ENCODE results near the gene TSPAN13. TPM values are rescaled to one million over a fixed set of nuclear protein-coding genes. Genes with fewer than 3 reads are reported as not detected.

Gene TSPAN13
- total RNA-seq (1.0 TPM), polyA plus RNA-seq (under 1 TPM; 0.10 to 0.41 (median 0.22) TPM)

- H3K27ac ChIP-seq (ENCODE audit: insufficient read depth, low read length, poor library complexity, severe bottlenecking), result no peak within 1 kb of the TSS
- H3K27me3 ChIP-seq (ENCODE audit: control insufficient read depth, insufficient read depth, low read length), result peaks cover 22% of the 10 kb centered on the region
- ATAC-seq (ENCODE audit: low read depth in 2 of 2), result peak; percentile 59 to 62
- H3K4me3 ChIP-seq (ENCODE audit: low read depth, low read length), result peak within 1 kb of the TSS; percentile 43
- peak; percentile 12 to 73 (median 30) for DNase-seq
- Mint-ChIP-seq H3K4me3 (peak within 1 kb of the TSS; percentile 73 to 88 (median 81)), H3K9me3 (peaks cover 0 to 1% (median 0%) of the 10 kb centered on the region in 7 donors), H3K27ac (no peak within 1 kb of the TSS), H3K4me1 (peaks cover 4 to 17% (median 11%) of the 10 kb centered on the region in 4 donors), H3K36me3 (no peaks in the 10 kb centered on the region), H3K27me3 (peaks cover 58% of the 10 kb centered on the region)
- H3K36me3 ChIP-seq (ENCODE audit: control insufficient read depth, insufficient read depth, low read length), result no peaks in the 10 kb centered on the region
- peaks cover 8% of the 10 kb centered on the region for H3K4me1 ChIP-seq (ENCODE audit: control insufficient read depth, insufficient read depth, low read length, poor library complexity, severe bottlenecking)
- H3K9me3 ChIP-seq (ENCODE audit: control insufficient read depth in 2 of 2, low read length in 2 of 2), result no peaks in the 10 kb centered on the region
Observed at GRCh38 chr7:16753102-16753931, at the start of gene TSPAN13. TSS of gene TSPAN13 (plus strand) at chr7:16753755. CDS start at chr7:16753968, 213 bp downstream.

DNA sequence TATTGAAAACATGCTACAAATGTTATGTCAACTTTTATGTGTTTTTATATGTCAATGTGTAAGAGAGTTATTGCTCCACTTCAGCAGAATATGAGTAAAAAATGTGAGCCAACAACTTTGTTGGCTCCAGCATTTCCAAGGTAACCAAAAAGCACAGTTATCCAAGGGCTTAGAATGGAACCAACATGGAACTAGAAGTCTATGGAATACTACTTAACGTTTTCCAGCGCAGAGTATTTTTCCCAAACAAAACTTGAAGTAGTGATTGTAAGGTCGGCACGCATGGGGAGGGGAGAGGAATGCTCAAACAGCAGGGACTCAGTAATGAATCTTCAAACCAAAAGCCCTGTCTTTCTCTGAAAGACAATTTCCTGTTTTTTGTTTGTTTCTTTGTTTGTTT, 45.0 kb upstream of the TSPAN13 start:
- Mint-ChIP-seq H3K4me3 (no peak overlapping the region), H3K4me1 (peaks cover 6 to 16% (median 9%) of the 10 kb centered on the region in 4 donors), H3K36me3 (peaks cover 43% of the 10 kb centered on the region), H3K9me3 (peaks cover 0 to 1% (median 0%) of the 10 kb centered on the region in 7 donors), H3K27ac (peak overlapping the region in 1 of 3 donors; percentile 57), H3K27me3 (no peaks in the 10 kb centered on the region)
- H3K4me3 ChIP-seq (ENCODE audit: low read depth, low read length), result no peak overlapping the region
- H3K27ac ChIP-seq (ENCODE audit: insufficient read depth, low read length, poor library complexity, severe bottlenecking), result no peak overlapping the region
- no peaks in the 10 kb centered on the region for H3K27me3 ChIP-seq (ENCODE audit: control insufficient read depth, insufficient read depth, low read length)
- H3K36me3 ChIP-seq (ENCODE audit: control insufficient read depth, insufficient read depth, low read length), result peaks cover 17% of the 10 kb centered on the region
- ATAC-seq (ENCODE audit: low read depth in 2 of 2) (no peak), DNase-seq (no peak)
- peaks cover 2% of the 10 kb centered on the region for H3K4me1 ChIP-seq (ENCODE audit: control insufficient read depth, insufficient read depth, low read length, poor library complexity, severe bottlenecking)
- no peaks in the 10 kb centered on the region for H3K9me3 ChIP-seq (ENCODE audit: control insufficient read depth in 2 of 2, low read length in 2 of 2)

- H3K4me1 Mint-ChIP-seq, result peaks cover 6 to 16% (median 9%) of the 10 kb centered on the region in 4 donors
- H3K36me3 Mint-ChIP-seq, result peaks cover 38% of the 10 kb centered on the region
- H3K36me3 ChIP-seq (ENCODE audit: control insufficient read depth, insufficient read depth, low read length), result peaks cover 14% of the 10 kb centered on the region
- no peaks in the 10 kb centered on the region for H3K9me3 ChIP-seq (ENCODE audit: control insufficient read depth in 2 of 2, low read length in 2 of 2)
- H3K27me3 Mint-ChIP-seq, result no peaks in the 10 kb centered on the region
- H3K27ac ChIP-seq (ENCODE audit: insufficient read depth, low read length, poor library complexity, severe bottlenecking), result no peak overlapping the region
- DNase-seq (no peak), ATAC-seq (ENCODE audit: low read depth in 2 of 2) (no peak)
- no peak overlapping the region for H3K4me3 Mint-ChIP-seq
- H3K4me3 ChIP-seq (ENCODE audit: low read depth, low read length), result no peak overlapping the region
- H3K4me1 ChIP-seq (ENCODE audit: control insufficient read depth, insufficient read depth, low read length, poor library complexity, severe bottlenecking), result peaks cover 2% of the 10 kb centered on the region
- H3K9me3 Mint-ChIP-seq, result no peaks in the 10 kb centered on the region
- H3K27ac Mint-ChIP-seq, result no peak overlapping the region
- no peaks in the 10 kb centered on the region for H3K27me3 ChIP-seq (ENCODE audit: control insufficient read depth, insufficient read depth, low read length)
Observed at GRCh38 chr7:16708980-16709379, 44.6 kb upstream of the TSPAN13 start.

- Histone ChIP-seq H3K4me3 (ENCODE audit: low read depth, low read length) (no peak overlapping the region), H3K4me1 (ENCODE audit: control insufficient read depth, insufficient read depth, low read length, poor library complexity, severe bottlenecking) (peaks cover 2% of the 10 kb centered on the region), H3K36me3 (ENCODE audit: control insufficient read depth, insufficient read depth, low read length) (peaks cover 8% of the 10 kb centered on the region), H3K27ac (ENCODE audit: insufficient read depth, low read length, poor library complexity, severe bottlenecking) (no peak overlapping the region), H3K9me3 (ENCODE audit: control insufficient read depth in 2 of 2, low read length in 2 of 2) (no peaks in the 10 kb centered on the region), H3K27me3 (ENCODE audit: control insufficient read depth, insufficient read depth, low read length) (no peaks in the 10 kb centered on the region)
- Mint-ChIP-seq H3K36me3 (peaks cover 28% of the 10 kb centered on the region), H3K9me3 (no peaks in the 10 kb centered on the region), H3K4me1 (peaks cover 6 to 16% (median 9%) of the 10 kb centered on the region in 4 donors), H3K4me3 (no peak overlapping the region), H3K27ac (no peak overlapping the region), H3K27me3 (no peaks in the 10 kb centered on the region)
- ATAC-seq (ENCODE audit: low read depth in 2 of 2), result no peak
- no peak for DNase-seq
Observed at GRCh38 chr7:16710651-16711050, 42.9 kb upstream of the TSPAN13 start.

- peak overlapping the region in 1 of 3 donors; percentile 71 for H3K27ac Mint-ChIP-seq
- no peaks in the 10 kb centered on the region for H3K36me3 ChIP-seq (ENCODE audit: control insufficient read depth, insufficient read depth, low read length)
- H3K27me3 Mint-ChIP-seq, result no peaks in the 10 kb centered on the region
- peaks cover 19% of the 10 kb centered on the region for H3K36me3 Mint-ChIP-seq
- no peak overlapping the region for H3K27ac ChIP-seq (ENCODE audit: insufficient read depth, low read length, poor library complexity, severe bottlenecking)
- H3K27me3 ChIP-seq (ENCODE audit: control insufficient read depth, insufficient read depth, low read length), result no peaks in the 10 kb centered on the region
- peaks cover 2% of the 10 kb centered on the region for H3K4me1 ChIP-seq (ENCODE audit: control insufficient read depth, insufficient read depth, low read length, poor library complexity, severe bottlenecking)
- H3K9me3 Mint-ChIP-seq, result no peaks in the 10 kb centered on the region
- peaks cover 6 to 16% (median 9%) of the 10 kb centered on the region in 4 donors for H3K4me1 Mint-ChIP-seq
- no peaks in the 10 kb centered on the region for H3K9me3 ChIP-seq (ENCODE audit: control insufficient read depth in 2 of 2, low read length in 2 of 2)
- ATAC-seq (ENCODE audit: low read depth in 2 of 2) (no peak), DNase-seq (peak in 1 of 3 donors; percentile 40)
- H3K4me3 Mint-ChIP-seq, result no peak overlapping the region
- no peak overlapping the region for H3K4me3 ChIP-seq (ENCODE audit: low read depth, low read length)
Observed at GRCh38 chr7:16711730-16712129, 41.8 kb upstream of the TSPAN13 start.

DNA sequence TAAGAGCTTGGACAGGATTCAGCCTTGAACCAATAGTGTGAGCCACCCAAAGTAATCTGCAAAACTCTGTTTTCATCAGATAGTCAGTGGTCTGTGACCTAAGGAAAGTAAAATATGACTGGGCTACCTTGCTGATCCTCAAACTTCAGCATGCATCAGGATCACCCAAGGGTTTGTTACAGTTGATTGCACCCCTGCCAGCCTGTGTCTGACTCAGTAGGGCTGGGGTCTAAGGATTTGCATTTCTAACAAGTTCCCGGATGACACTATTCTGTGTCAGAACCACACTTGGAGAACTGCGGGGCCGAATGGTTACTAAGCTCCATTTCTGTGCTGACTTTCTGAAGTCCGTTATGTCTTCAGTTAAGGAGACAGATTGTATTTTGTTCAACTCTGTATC, 40.6 kb upstream of the TSPAN13 start:
- Mint-ChIP-seq H3K4me1 (peaks cover 6 to 16% (median 9%) of the 10 kb centered on the region in 4 donors), H3K36me3 (peaks cover 15% of the 10 kb centered on the region), H3K4me3 (no peak overlapping the region), H3K27ac (no peak overlapping the region), H3K9me3 (no peaks in the 10 kb centered on the region), H3K27me3 (no peaks in the 10 kb centered on the region)
- Histone ChIP-seq H3K36me3 (ENCODE audit: control insufficient read depth, insufficient read depth, low read length) (no peaks in the 10 kb centered on the region), H3K4me1 (ENCODE audit: control insufficient read depth, insufficient read depth, low read length, poor library complexity, severe bottlenecking) (peaks cover 2% of the 10 kb centered on the region), H3K4me3 (ENCODE audit: low read depth, low read length) (no peak overlapping the region), H3K9me3 (ENCODE audit: control insufficient read depth in 2 of 2, low read length in 2 of 2) (no peaks in the 10 kb centered on the region), H3K27me3 (ENCODE audit: control insufficient read depth, insufficient read depth, low read length) (no peaks in the 10 kb centered on the region), H3K27ac (ENCODE audit: insufficient read depth, low read length, poor library complexity, severe bottlenecking) (no peak overlapping the region)
- no peak for ATAC-seq (ENCODE audit: low read depth in 2 of 2)
- DNase-seq, result no peak

DNA sequence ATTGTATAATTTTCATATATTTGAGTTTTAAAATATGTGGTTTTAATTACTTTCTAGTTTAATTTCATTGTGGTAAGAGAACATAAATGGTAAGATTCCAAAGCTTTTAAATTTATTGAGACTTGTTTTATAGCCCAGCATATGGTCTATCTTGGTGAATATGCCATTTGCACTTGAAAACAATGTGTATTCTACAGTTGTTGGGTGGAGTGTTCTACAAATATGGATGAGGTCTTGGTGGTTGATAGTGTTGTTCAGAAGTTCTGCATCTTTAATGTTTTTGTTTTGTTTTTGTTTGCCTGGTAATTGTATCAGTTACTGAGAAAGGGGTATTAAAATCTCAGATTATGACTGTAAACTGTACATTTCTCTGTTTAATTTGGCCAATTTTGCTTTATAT, 37.6 kb upstream of the TSPAN13 start:
- no peak overlapping the region for H3K27ac Mint-ChIP-seq
- ATAC-seq (ENCODE audit: low read depth in 2 of 2), result no peak

More for the DNA sequence above, 37.6 kb upstream of the TSPAN13 start:
- H3K27ac ChIP-seq (ENCODE audit: insufficient read depth, low read length, poor library complexity, severe bottlenecking), result no peak overlapping the region
- peaks cover 6 to 12% (median 9%) of the 10 kb centered on the region in 4 donors for H3K4me1 Mint-ChIP-seq
- H3K4me1 ChIP-seq (ENCODE audit: control insufficient read depth, insufficient read depth, low read length, poor library complexity, severe bottlenecking), result peaks cover 2% of the 10 kb centered on the region
- no peaks in the 10 kb centered on the region for H3K36me3 ChIP-seq (ENCODE audit: control insufficient read depth, insufficient read depth, low read length)
- no peak overlapping the region for H3K4me3 ChIP-seq (ENCODE audit: low read depth, low read length)
- no peak overlapping the region for H3K4me3 Mint-ChIP-seq
- H3K9me3 Mint-ChIP-seq, result no peaks in the 10 kb centered on the region
- peaks cover 9% of the 10 kb centered on the region for H3K36me3 Mint-ChIP-seq
- H3K27me3 ChIP-seq (ENCODE audit: control insufficient read depth, insufficient read depth, low read length), result no peaks in the 10 kb centered on the region
- H3K27me3 Mint-ChIP-seq, result no peaks in the 10 kb centered on the region
- no peaks in the 10 kb centered on the region for H3K9me3 ChIP-seq (ENCODE audit: control insufficient read depth in 2 of 2, low read length in 2 of 2)
- DNase-seq, result no peak
